ENCODE results near the gene SPEF2.

DNA sequence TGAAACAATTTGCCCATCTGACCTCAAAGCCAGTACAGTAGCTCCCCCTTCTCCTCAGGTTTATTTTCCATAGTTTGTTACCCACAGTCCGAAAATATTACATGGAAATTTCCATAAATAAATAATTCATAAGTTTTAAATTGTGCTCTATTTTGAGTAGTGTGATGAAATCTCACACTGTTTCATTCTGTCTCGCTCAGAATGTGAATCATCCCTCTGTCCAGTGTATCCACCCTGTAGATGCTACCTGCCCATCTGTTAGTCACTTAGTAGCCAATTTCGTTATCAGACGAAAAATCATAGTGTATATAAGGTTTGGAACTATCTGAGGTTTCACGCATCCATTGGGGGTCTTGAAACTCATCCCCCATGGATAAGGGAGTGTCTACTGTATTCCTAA is 138.3 kb downstream of the SPEF2 start:
- TF ChIP-seq CTCF (IDR thresholded peaks at IDR 0.05) = no peak
- TF ChIP-seq POLR2A (IDR thresholded peaks at IDR 0.05) = no peak
